ENCODE data around the gene EXOC6B.
"Not testable (repeated sequence)": the region's sequence is repeated elsewhere in the genome, so short reads cannot be mapped to it uniquely, and the experiment has no call there.

The EXOC6B gene

DNA sequence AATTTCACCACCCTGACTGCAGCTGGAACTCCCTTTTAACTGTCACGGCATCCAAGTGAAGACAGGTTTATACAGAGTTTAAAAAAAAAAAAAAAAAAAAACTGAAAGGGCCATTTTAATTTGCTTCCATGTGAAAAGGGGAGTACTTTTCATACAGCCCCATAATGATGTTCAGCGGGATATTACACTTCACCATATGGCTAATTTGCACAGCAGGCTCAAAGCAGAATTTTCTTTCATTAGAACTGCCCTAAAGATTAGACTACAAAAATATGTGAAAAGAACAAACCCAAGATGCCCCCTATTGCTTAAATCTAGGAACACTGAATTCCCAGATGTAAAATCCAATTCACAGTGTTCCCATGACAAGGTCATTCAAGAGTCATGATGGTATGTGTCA lies 301.8 kb downstream of the EXOC6B start:
- peaks cover 7% of the 10 kb centered on the region for H3K4me1 ChIP-seq (ENCODE audit: control insufficient read depth, insufficient read depth, low read length, unreplicated experiment)
- H3K36me3 ChIP-seq (ENCODE audit: insufficient read depth, low read length), result no peaks in the 10 kb centered on the region
- no peak overlapping the region for H3K27ac ChIP-seq (ENCODE audit: low read depth, low read length)
- no peaks in the 10 kb centered on the region for H3K27me3 ChIP-seq (ENCODE audit: insufficient read depth, low read length)
- no peak overlapping the region for H2AFZ ChIP-seq (ENCODE audit: low read length, unreplicated experiment)
- H3K4me3 ChIP-seq (ENCODE audit: low read depth, low read length), result no peak overlapping the region
- H3K79me2 ChIP-seq (ENCODE audit: control insufficient read depth, insufficient read depth, low read length, unreplicated experiment), result no peaks in the 10 kb centered on the region

GRCh38 chr2:72515696-72516095 lies 310.1 kb downstream of the EXOC6B start:
- H3K27me3 ChIP-seq (ENCODE audit: insufficient read depth, low read length), result no peaks in the 10 kb centered on the region

DNA sequence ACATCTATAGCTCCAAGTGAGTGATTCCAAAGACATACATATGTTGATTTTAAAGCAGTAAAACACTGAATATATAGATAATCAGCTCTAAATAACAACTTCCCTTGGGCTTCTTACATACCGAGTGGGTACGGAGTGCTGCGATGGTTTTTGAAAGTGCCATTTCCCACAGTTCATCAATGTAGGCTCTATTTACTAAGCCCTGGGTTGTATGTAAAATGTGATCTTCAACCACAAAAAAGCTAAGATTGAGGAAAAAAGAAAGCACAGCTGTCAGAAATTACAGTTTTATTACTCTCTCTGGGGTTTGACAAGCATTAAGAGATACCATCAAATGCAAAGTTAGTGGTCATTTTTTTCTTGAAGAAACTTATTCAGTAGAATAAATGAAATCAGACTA lies 312.8 kb downstream of the EXOC6B start:
- no peaks in the 10 kb centered on the region for H3K36me3 ChIP-seq (ENCODE audit: insufficient read depth, low read length)
- peaks cover 5% of the 10 kb centered on the region for H3K4me1 ChIP-seq (ENCODE audit: control insufficient read depth, insufficient read depth, low read length, unreplicated experiment)
- H2AFZ ChIP-seq (ENCODE audit: low read length, unreplicated experiment), result no peak overlapping the region
- no peak overlapping the region for H3K4me3 ChIP-seq (ENCODE audit: low read depth, low read length)
- H3K27me3 ChIP-seq (ENCODE audit: insufficient read depth, low read length), result no peaks in the 10 kb centered on the region
- H3K27ac ChIP-seq (ENCODE audit: low read depth, low read length), result no peak overlapping the region
- H3K79me2 ChIP-seq (ENCODE audit: control insufficient read depth, insufficient read depth, low read length, unreplicated experiment), result no peaks in the 10 kb centered on the region

More at GRCh38 chr2:72515696-72516095, 310.1 kb downstream of the EXOC6B start:
- no peaks in the 10 kb centered on the region for H3K4me1 ChIP-seq (ENCODE audit: control insufficient read depth, insufficient read depth, low read length, unreplicated experiment)
- H3K79me2 ChIP-seq (ENCODE audit: control insufficient read depth, insufficient read depth, low read length, unreplicated experiment), result no peaks in the 10 kb centered on the region
- no peak overlapping the region for H2AFZ ChIP-seq (ENCODE audit: low read length, unreplicated experiment)
- no peak overlapping the region for H3K27ac ChIP-seq (ENCODE audit: low read depth, low read length)
- H3K36me3 ChIP-seq (ENCODE audit: insufficient read depth, low read length), result no peaks in the 10 kb centered on the region
- no peak overlapping the region for H3K4me3 ChIP-seq (ENCODE audit: low read depth, low read length)

DNA sequence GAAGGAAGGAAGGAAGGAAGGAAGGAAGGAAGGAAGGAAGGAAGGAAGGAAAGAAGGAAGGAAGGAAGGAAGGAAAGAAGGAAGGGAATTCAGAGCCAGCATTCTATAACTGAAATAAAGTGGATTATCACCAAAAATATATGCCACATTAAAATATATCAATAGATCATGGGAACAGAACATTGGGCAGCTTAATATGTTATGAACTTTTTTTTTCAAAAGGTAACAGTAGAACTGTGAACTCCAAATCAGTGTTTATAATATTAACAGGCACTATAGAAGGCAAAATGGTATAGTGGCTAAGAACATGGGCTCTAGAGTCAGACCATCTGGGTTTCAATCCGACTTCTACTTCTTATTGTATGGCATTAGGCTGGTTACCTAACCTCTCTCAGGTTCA lies 313.5 kb downstream of the EXOC6B start:
- H3K27ac ChIP-seq (ENCODE audit: low read depth, low read length), result no peak overlapping the region
- peaks cover 5% of the 10 kb centered on the region for H3K4me1 ChIP-seq (ENCODE audit: control insufficient read depth, insufficient read depth, low read length, unreplicated experiment)
- H3K4me3 ChIP-seq (ENCODE audit: low read depth, low read length), result no peak overlapping the region
- no peaks in the 10 kb centered on the region for H3K36me3 ChIP-seq (ENCODE audit: insufficient read depth, low read length)
- no peaks in the 10 kb centered on the region for H3K27me3 ChIP-seq (ENCODE audit: insufficient read depth, low read length)
- no peaks in the 10 kb centered on the region for H3K79me2 ChIP-seq (ENCODE audit: control insufficient read depth, insufficient read depth, low read length, unreplicated experiment)
- no peak overlapping the region for H2AFZ ChIP-seq (ENCODE audit: low read length, unreplicated experiment)

DNA sequence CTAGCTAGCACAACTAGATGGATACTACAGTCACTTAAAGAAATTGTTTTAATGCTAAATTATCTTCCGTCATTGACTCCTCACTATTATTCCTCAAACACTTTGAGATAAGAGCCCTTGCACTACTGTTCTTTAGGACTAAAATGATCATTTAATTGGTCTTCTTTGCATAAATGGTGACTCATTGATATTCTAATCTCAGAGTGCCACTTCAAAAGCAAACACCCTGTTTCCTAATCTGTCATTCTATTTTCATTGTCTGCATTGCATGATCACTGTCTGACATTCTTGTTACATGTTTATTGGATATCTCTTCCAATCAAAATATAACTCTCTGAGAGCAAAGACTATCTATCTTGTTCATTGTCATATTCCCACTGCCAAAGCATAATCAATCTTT lies 313.9 kb downstream of the EXOC6B start:
- Histone ChIP-seq H3K4me1 (ENCODE audit: control insufficient read depth, insufficient read depth, low read length, unreplicated experiment) (peaks cover 5% of the 10 kb centered on the region), H3K27me3 (ENCODE audit: insufficient read depth, low read length) (no peaks in the 10 kb centered on the region), H3K36me3 (ENCODE audit: insufficient read depth, low read length) (no peaks in the 10 kb centered on the region), H3K4me3 (ENCODE audit: low read depth, low read length) (no peak overlapping the region), H3K79me2 (ENCODE audit: control insufficient read depth, insufficient read depth, low read length, unreplicated experiment) (no peaks in the 10 kb centered on the region), H3K27ac (ENCODE audit: low read depth, low read length) (no peak overlapping the region), H2AFZ (ENCODE audit: low read length, unreplicated experiment) (no peak overlapping the region)

DNA sequence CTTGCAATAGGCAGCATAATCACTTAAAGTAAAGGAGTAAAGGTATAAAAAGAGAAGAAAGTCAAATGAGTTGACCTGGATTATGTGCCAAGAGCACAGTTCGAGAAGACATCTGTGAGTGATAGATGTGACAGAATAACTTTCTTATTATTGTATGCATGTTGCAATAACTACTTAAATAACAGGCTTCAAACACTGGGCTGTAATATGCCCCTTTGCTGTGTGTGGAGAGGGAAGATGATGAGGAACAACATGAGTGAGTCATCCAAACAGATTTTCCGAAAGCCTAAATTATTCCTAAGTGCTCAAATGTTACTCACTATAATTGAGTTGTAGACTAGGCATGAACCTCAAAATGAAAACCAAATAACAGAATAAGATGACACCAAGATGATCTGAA lies 328.1 kb downstream of the EXOC6B start:
- no peaks in the 10 kb centered on the region for H3K4me1 ChIP-seq (ENCODE audit: control insufficient read depth, insufficient read depth, low read length, unreplicated experiment)
- no peak overlapping the region for H3K4me3 ChIP-seq (ENCODE audit: low read depth, low read length)
- no peak overlapping the region for H2AFZ ChIP-seq (ENCODE audit: low read length, unreplicated experiment)
- no peaks in the 10 kb centered on the region for H3K27me3 ChIP-seq (ENCODE audit: insufficient read depth, low read length)
- no peaks in the 10 kb centered on the region for H3K79me2 ChIP-seq (ENCODE audit: control insufficient read depth, insufficient read depth, low read length, unreplicated experiment)
- H3K36me3 ChIP-seq (ENCODE audit: insufficient read depth, low read length), result no peaks in the 10 kb centered on the region
- no peak overlapping the region for H3K27ac ChIP-seq (ENCODE audit: low read depth, low read length)

GRCh38 chr2:72496479-72496878 lies 329.4 kb downstream of the EXOC6B start:
- no peaks in the 10 kb centered on the region for H3K4me1 ChIP-seq (ENCODE audit: control insufficient read depth, insufficient read depth, low read length, unreplicated experiment)
- no peaks in the 10 kb centered on the region for H3K36me3 ChIP-seq (ENCODE audit: insufficient read depth, low read length)
- H3K79me2 ChIP-seq (ENCODE audit: control insufficient read depth, insufficient read depth, low read length, unreplicated experiment), result no peaks in the 10 kb centered on the region
- no peak overlapping the region for H3K4me3 ChIP-seq (ENCODE audit: low read depth, low read length)
- H3K27ac ChIP-seq (ENCODE audit: low read depth, low read length), result no peak overlapping the region
- no peaks in the 10 kb centered on the region for H3K27me3 ChIP-seq (ENCODE audit: insufficient read depth, low read length)
- no peak overlapping the region for H2AFZ ChIP-seq (ENCODE audit: low read length, unreplicated experiment)

GRCh38 chr2:72494392-72494791 lies 331.4 kb downstream of the EXOC6B start:
- Histone ChIP-seq H3K79me2 (ENCODE audit: control insufficient read depth, insufficient read depth, low read length, unreplicated experiment) (no peaks in the 10 kb centered on the region), H3K36me3 (ENCODE audit: insufficient read depth, low read length) (0 out of 2 replicates have a peak, but pooled peaks cover 5% of the 10 kb centered on the region), H3K4me3 (ENCODE audit: low read depth, low read length) (no peak overlapping the region), H3K27me3 (ENCODE audit: insufficient read depth, low read length) (no peaks in the 10 kb centered on the region), H3K4me1 (ENCODE audit: control insufficient read depth, insufficient read depth, low read length, unreplicated experiment) (no peaks in the 10 kb centered on the region), H2AFZ (ENCODE audit: low read length, unreplicated experiment) (no peak overlapping the region), H3K27ac (ENCODE audit: low read depth, low read length) (no peak overlapping the region)

- H3K27me3 ChIP-seq (ENCODE audit: insufficient read depth, low read length); H3K36me3 ChIP-seq (ENCODE audit: insufficient read depth, low read length); H3K27ac ChIP-seq (ENCODE audit: low read depth, low read length); H3K79me2 ChIP-seq (ENCODE audit: control insufficient read depth, insufficient read depth, low read length, unreplicated experiment); H3K4me3 ChIP-seq (ENCODE audit: low read depth, low read length); H2AFZ ChIP-seq (ENCODE audit: low read length, unreplicated experiment); H3K4me1 ChIP-seq (ENCODE audit: control insufficient read depth, insufficient read depth, low read length, unreplicated experiment): not testable (repeated sequence)
These were observed 341.2 kb downstream of the EXOC6B start for GRCh38 chr2:72484622-72485021.

DNA sequence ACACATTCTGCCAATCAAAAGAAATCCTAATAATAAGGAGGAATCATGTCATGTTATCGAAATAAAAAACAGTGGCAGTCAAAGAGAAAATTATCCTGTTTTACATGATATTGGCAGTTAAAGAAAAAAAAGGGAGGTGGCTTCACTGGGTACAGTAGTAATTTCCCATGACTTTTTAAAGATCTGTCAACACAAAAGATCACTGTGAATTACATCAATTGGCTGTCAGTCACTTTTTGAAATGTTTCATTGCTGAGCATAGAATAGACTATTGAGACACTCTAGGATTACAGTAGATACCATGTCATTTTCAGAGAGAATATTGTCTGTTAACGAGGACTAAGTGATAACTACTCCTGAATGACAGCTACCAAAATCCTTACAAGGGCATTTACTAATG lies 342.5 kb downstream of the EXOC6B start:
- 0 out of 2 replicates have a peak, but pooled peaks cover 4% of the 10 kb centered on the region for H3K36me3 ChIP-seq (ENCODE audit: insufficient read depth, low read length)
- H3K4me3 ChIP-seq (ENCODE audit: low read depth, low read length), result no peak overlapping the region
- H3K4me1 ChIP-seq (ENCODE audit: control insufficient read depth, insufficient read depth, low read length, unreplicated experiment), result no peaks in the 10 kb centered on the region
- H3K79me2 ChIP-seq (ENCODE audit: control insufficient read depth, insufficient read depth, low read length, unreplicated experiment), result no peaks in the 10 kb centered on the region
- H3K27ac ChIP-seq (ENCODE audit: low read depth, low read length), result no peak overlapping the region
- H2AFZ ChIP-seq (ENCODE audit: low read length, unreplicated experiment), result no peak overlapping the region
- no peaks in the 10 kb centered on the region for H3K27me3 ChIP-seq (ENCODE audit: insufficient read depth, low read length)

GRCh38 chr2:72475246-72475645 lies 350.6 kb downstream of the EXOC6B start:
- Histone ChIP-seq H3K4me1 (ENCODE audit: control insufficient read depth, insufficient read depth, low read length, unreplicated experiment) (no peaks in the 10 kb centered on the region), H3K27me3 (ENCODE audit: insufficient read depth, low read length) (no peaks in the 10 kb centered on the region), H2AFZ (ENCODE audit: low read length, unreplicated experiment) (no peak overlapping the region), H3K4me3 (ENCODE audit: low read depth, low read length) (no peak overlapping the region), H3K79me2 (ENCODE audit: control insufficient read depth, insufficient read depth, low read length, unreplicated experiment) (no peaks in the 10 kb centered on the region), H3K36me3 (ENCODE audit: insufficient read depth, low read length) (peaks cover 13% of the 10 kb centered on the region), H3K27ac (ENCODE audit: low read depth, low read length) (no peak overlapping the region)
